B cell (primary cell): ENCODE measurements around the gene IFI30. TPM values are rescaled to one million over a fixed set of nuclear protein-coding genes. Genes with fewer than 3 reads are reported as not detected.

Experiments used
- ATAC-seq: fragments of 200-7000 bp; cut with Tn5 transposase; one replicate; pipeline ENCODE4 v1.10.0; 2021; ENCODE audit warnings: low read depth, mild to moderate bottlenecking, moderate number of reproducible peaks, moderate library complexity
- CTCF ChIA-PET: fragments of 350-600 bp; sonication (Branson Sonifier 250); formaldehyde crosslinking; loops from one replicate; lab custom pipeline; 2021; ENCODE audit warnings: antibody characterized with exemption, inconsistent platforms; lab: Charles Lee
- POLR2A ChIA-PET: fragments of 350-600 bp; sonication (Branson Sonifier 250); formaldehyde crosslinking; loops from one replicate; lab custom pipeline; 2021; ENCODE audit warnings: antibody characterized with exemption; lab: Charles Lee
- DNase-seq: peaks from one replicate; pipeline ENCODE4 v3.0.0; 2013
- H2AFZ ChIP-seq: 2 replicates; pipeline ENCODE4 v1.6.1; 2012; ENCODE audit warnings: mild to moderate bottlenecking, low read depth, low read length; ENCODE audit not compliant: insufficient read depth, poor library complexity, severe bottlenecking
- H3K27ac ChIP-seq, 2 donors: 1 replicate in 1 of 2; 2 replicates in 1 of 2; pipeline ENCODE4 v1.5.1; 2012 to 2013; ENCODE audit warnings: low read length in 2 of 2, mild to moderate bottlenecking in 2 of 2, moderate library complexity in 1 of 2
- H3K27me3 ChIP-seq, 4 experiments: fragments of 200-600 bp in 1 of 4; sonication (generic) in 1 of 4; replicated peaks in 1 of 4; 1 replicate in 2 of 4; 2 replicates in 2 of 4; pipeline versions ENCODE4 v1.6.1 to v1.7.0; 2013 to 2016; ENCODE audit warnings: low read length in 3 of 4, mild to moderate bottlenecking in 2 of 4, mixed read lengths in 1 of 4, moderate library complexity in 1 of 4; ENCODE audit not compliant: insufficient read depth in 4 of 4, control insufficient read depth in 3 of 4; ENCODE audit errors: control extremely low read depth in 1 of 4
- H3K36me3 ChIP-seq, 2 experiments: replicated peaks in 1 of 2; 1 replicate in 1 of 2; 2 replicates in 1 of 2; pipeline versions ENCODE4 v1.6.1 to v1.7.1; 2013; ENCODE audit warnings: low read length in 1 of 2; ENCODE audit not compliant: insufficient read depth in 2 of 2, control insufficient read depth in 1 of 2; ENCODE audit errors: control extremely low read depth in 1 of 2, extremely low read depth in 1 of 2
- H3K4me1 ChIP-seq, 2 donors: fragments of 200-600 bp in 1 of 2; sonication (generic) in 1 of 2; 1 replicate in 1 of 2; 2 replicates in 1 of 2; pipeline versions ENCODE4 v1.5.1 to v1.6.1; 2013 to 2017; ENCODE audit warnings: low read length in 2 of 2; ENCODE audit not compliant: control insufficient read depth in 2 of 2, insufficient read depth in 2 of 2
- H3K4me2 ChIP-seq: replicated peaks from 2 replicates; pipeline ENCODE3; 2012; ENCODE audit warnings: mild to moderate bottlenecking, low read depth, low read length; ENCODE audit not compliant: poor library complexity, severe bottlenecking
- H3K4me3 ChIP-seq, 5 experiments: fragments of 200-600 bp in 1 of 5; sonication (generic) in 1 of 5; 1 replicate in 3 of 5; 2 replicates in 2 of 5; pipeline versions ENCODE4 v1.5.1 to v1.7.0; 2011 to 2016; ENCODE audit warnings: low read length in 4 of 5, mild to moderate bottlenecking in 4 of 5, low read depth in 2 of 5, control low read depth in 1 of 5, moderate library complexity in 1 of 5; ENCODE audit not compliant: insufficient read depth in 1 of 5; ENCODE audit errors: control extremely low read depth in 1 of 5, extremely low read depth in 1 of 5
- H3K79me2 ChIP-seq: fragments of 200-600 bp; sonication (generic); one replicate; pipeline ENCODE4 v1.6.0; 2016; ENCODE audit warnings: low read length; ENCODE audit not compliant: control insufficient read depth, insufficient read depth
- H3K9ac ChIP-seq: fragments of 200-600 bp; sonication (generic); 2 replicates; pipeline ENCODE4 v1.6.1; 2017; ENCODE audit warnings: mild to moderate bottlenecking, low read length, moderate library complexity
- H3K9me3 ChIP-seq, 3 donors: one replicate each; pipeline versions ENCODE4 v1.6.1 to v1.7.1; 2013; ENCODE audit warnings: low read length in 2 of 3; ENCODE audit not compliant: control insufficient read depth in 2 of 3, insufficient read depth in 1 of 3; ENCODE audit errors: control extremely low read depth in 1 of 3
- H4K20me1 ChIP-seq: 2 replicates; pipeline ENCODE4 v1.6.0; 2012; ENCODE audit warnings: mild to moderate bottlenecking, low read length; ENCODE audit not compliant: insufficient read depth, control insufficient read depth, poor library complexity, severe bottlenecking
- H3K27ac Mint-ChIP-seq: one replicate; pipeline ENCODE4 v1.8.0; 2021; ENCODE audit warnings: mixed read lengths
- H3K27me3 Mint-ChIP-seq: one replicate; pipeline ENCODE4 v1.8.0; 2021; ENCODE audit warnings: mixed read lengths
- H3K4me1 Mint-ChIP-seq: one replicate; pipeline ENCODE4 v1.8.0; 2021; ENCODE audit warnings: mixed read lengths
- H3K4me3 Mint-ChIP-seq: one replicate; pipeline ENCODE4 v1.8.0; 2021; ENCODE audit warnings: mixed read lengths
- H3K9me3 Mint-ChIP-seq: one replicate; pipeline ENCODE4 v1.8.0; 2022; ENCODE audit warnings: mixed read lengths; ENCODE audit not compliant: insufficient read depth
- EZH2 ChIP-seq: IDR thresholded peaks from 2 replicates; pipeline ENCODE4 v1.6.1; 2012; ENCODE audit warnings: borderline replicate concordance, low read depth, mild to moderate bottlenecking, moderate library complexity, low read length; ENCODE audit not compliant: insufficient read depth, poor library complexity, severe bottlenecking
- WGBS: methylation state at CpG from one replicate; pipeline ENCODE4 v1.1.5; 2013; ENCODE audit warnings: missing lambda C conversion rate; ENCODE audit not compliant: insufficient coverage; 5-methylcytosine and 5-hydroxymethylcytosine counted together
- intact Hi-C: fragments of 100-400 bp; cut with micrococcal nuclease; formaldehyde crosslinking; loops from one replicate; pipeline ENCODE4 v1.10.0; 2022
- polyA plus RNA-seq: library from polyadenylated mRNA; depleted of rRNA; stranded (reverse); fragments of >200 nt; gene quantifications from 2 replicates; pipeline ENCODE4 v1.2.3, GENCODE V29; 2012
- total RNA-seq, 2 donors: library from RNA; stranded (reverse); fragments of 120-200 nt in 1 of 2; gene quantifications; 1 replicate in 1 of 2; 2 replicates in 1 of 2; pipeline versions ENCODE4 v1.2.3 to v1.2.4, GENCODE V29; 2013 to 2022
- TF ChIP-seq, protein P1 (sequence below): fragments of 200-600 bp; IDR thresholded peaks from one replicate; pipeline ENCODE4 v1.8.0; 2022; ENCODE audit warnings: antibody characterized with exemption, mild to moderate bottlenecking

Gene IFI30
- total and polyA plus RNA-seq, 2 donors (not counting 1 experiment from before 2014, with no cell fraction given): 171 to 222 TPM

DNA sequence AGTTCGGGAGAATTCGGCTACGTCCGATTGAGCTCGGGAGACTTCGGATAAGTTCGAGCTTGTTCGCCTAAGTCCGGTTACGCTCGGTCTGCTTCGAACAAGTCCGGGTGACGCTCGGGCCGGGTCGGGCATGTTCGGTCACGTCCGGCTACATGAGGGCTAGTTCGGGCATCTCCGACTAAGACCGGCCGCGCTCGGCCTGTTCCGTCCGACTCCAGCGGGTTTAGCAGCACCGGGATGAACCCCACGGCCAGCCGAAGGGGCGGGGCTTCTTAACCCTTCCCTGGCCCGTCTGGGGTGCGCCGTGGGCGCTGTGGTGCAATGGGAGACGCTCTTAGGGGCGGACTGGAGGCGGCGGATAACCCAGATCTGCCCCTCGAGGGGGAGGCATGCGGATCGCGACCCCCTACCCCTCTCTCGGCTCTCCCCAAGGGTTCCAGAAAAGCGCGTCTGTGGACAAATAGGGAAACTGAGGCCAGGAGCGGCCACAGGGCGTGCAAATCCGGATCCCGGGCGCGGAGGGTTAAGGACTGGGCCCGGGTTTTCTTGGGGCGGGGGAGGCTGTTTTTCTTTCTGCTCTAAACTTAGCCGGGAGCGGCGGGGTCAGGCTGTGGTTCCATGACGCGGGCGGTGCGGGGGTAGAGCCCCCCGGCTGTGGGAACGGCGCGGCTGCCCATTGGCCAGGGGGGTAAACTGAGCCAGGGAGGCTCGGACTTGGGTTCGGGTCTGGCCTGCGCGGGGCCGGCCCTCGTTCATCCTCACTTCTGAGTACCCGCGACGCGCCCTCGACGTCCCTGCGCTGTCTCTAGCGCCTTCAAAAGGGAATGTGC is 51.1 kb downstream of the IFI30 start:
- CTCF ChIA-PET: interaction anchor here (0.8 to 1.9 kb wide), 10 partner anchors 15 to 163 kb away, joined by 3 to 10 read pairs (median 4); a partner anchor contains a TSS

More for the DNA sequence above, 51.1 kb downstream of the IFI30 start:
- TF ChIP-seq, protein P1, sequence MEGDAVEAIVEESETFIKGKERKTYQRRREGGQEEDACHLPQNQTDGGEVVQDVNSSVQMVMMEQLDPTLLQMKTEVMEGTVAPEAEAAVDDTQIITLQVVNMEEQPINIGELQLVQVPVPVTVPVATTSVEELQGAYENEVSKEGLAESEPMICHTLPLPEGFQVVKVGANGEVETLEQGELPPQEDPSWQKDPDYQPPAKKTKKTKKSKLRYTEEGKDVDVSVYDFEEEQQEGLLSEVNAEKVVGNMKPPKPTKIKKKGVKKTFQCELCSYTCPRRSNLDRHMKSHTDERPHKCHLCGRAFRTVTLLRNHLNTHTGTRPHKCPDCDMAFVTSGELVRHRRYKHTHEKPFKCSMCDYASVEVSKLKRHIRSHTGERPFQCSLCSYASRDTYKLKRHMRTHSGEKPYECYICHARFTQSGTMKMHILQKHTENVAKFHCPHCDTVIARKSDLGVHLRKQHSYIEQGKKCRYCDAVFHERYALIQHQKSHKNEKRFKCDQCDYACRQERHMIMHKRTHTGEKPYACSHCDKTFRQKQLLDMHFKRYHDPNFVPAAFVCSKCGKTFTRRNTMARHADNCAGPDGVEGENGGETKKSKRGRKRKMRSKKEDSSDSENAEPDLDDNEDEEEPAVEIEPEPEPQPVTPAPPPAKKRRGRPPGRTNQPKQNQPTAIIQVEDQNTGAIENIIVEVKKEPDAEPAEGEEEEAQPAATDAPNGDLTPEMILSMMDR: no peak
- peak; percentile 50 for TF ChIP-seq EZH2
- peak overlapping the region; percentile 98 for H3K4me2 ChIP-seq
- no peaks in the 10 kb centered on the region for H3K36me3 ChIP-seq
- peaks cover 0 to 85% (median 41%) of the 10 kb centered on the region in 4 experiments for H3K27me3 ChIP-seq
- peaks cover 29 to 36% of the 10 kb centered on the region in 2 donors for H3K4me1 ChIP-seq
- no peaks in the 10 kb centered on the region for H3K79me2 ChIP-seq
- intact Hi-C loops: loop anchor here (1.0 to 2.0 kb wide), 3 partner anchors 20 to 72 kb away; partner anchors contain the start of genes PIK3R2 and RAB3A
- peak overlapping the region; percentile 21 to 68 (median 46) for H3K4me3 ChIP-seq
- ATAC-seq: peak; percentile 99
- H3K4me3 Mint-ChIP-seq: peak overlapping the region; percentile 91
- no peaks in the 10 kb centered on the region for H3K9me3 Mint-ChIP-seq
- DNase-seq: peak; percentile 93
- H3K27ac Mint-ChIP-seq: peak overlapping the region; percentile 71
- H3K27ac ChIP-seq: no peak overlapping the region
- H3K9ac ChIP-seq: peak overlapping the region; percentile 65
- peaks cover 3% of the 10 kb centered on the region for H4K20me1 ChIP-seq
- H2AFZ ChIP-seq: peak overlapping the region; percentile 68
- peaks cover 53% of the 10 kb centered on the region for H3K27me3 Mint-ChIP-seq
- 4% methylated on average over 79 of the region's 81 CpGs for WGBS
- H3K9me3 ChIP-seq: peaks cover 0 to 38% (median 0%) of the 10 kb centered on the region in 3 donors
- H3K4me1 Mint-ChIP-seq: peaks cover 36% of the 10 kb centered on the region
- POLR2A ChIA-PET: interaction anchor here (0.6 to 1.4 kb wide), 7 partner anchors 10 to 72 kb away, joined by 3 to 6 read pairs (median 3); partner anchors contain the start of gene PIK3R2
